ENCODE results near the gene FGB. TPM values are rescaled to one million over a fixed set of nuclear protein-coding genes. Genes with fewer than 3 reads are reported as not detected.

FGB gene
- total and polyA plus RNA-seq, 2 of the 13 experiments (the other 11 are each of a cell fraction or from before 2014, with no cell fraction given), result 226 to 784 TPM

DNA sequence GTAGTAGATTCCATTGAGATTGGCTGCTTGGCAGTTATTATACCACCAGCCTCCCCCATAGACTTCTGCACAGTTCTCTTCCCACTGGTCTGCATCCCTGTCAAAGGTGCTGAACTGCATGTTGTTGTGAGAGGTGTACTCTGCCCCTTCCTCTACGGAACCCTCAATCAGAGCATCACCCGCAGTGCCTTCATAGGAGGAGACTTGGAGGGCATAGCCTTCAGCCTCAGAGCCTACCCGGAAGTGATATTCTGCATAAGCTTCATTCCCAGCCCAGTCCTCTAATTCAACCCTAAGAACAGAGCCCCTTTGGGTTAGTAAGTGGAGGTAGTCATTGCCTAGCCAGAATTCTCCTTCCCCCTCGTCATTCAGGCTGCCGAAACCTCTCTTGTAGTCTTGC, 21.4 kb downstream of the FGB start (continued):
- TF ChIP-seq, protein P1, sequence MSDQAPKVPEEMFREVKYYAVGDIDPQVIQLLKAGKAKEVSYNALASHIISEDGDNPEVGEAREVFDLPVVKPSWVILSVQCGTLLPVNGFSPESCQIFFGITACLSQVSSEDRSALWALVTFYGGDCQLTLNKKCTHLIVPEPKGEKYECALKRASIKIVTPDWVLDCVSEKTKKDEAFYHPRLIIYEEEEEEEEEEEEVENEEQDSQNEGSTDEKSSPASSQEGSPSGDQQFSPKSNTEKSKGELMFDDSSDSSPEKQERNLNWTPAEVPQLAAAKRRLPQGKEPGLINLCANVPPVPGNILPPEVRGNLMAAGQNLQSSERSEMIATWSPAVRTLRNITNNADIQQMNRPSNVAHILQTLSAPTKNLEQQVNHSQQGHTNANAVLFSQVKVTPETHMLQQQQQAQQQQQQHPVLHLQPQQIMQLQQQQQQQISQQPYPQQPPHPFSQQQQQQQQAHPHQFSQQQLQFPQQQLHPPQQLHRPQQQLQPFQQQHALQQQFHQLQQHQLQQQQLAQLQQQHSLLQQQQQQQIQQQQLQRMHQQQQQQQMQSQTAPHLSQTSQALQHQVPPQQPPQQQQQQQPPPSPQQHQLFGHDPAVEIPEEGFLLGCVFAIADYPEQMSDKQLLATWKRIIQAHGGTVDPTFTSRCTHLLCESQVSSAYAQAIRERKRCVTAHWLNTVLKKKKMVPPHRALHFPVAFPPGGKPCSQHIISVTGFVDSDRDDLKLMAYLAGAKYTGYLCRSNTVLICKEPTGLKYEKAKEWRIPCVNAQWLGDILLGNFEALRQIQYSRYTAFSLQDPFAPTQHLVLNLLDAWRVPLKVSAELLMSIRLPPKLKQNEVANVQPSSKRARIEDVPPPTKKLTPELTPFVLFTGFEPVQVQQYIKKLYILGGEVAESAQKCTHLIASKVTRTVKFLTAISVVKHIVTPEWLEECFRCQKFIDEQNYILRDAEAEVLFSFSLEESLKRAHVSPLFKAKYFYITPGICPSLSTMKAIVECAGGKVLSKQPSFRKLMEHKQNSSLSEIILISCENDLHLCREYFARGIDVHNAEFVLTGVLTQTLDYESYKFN (CRISPR knock-in tag; conservative IDR thresholded peaks at IDR 0.05), result 0 out of 2 replicates have a peak, but pooled peaks have one; percentile 9
- TF ChIP-seq, protein P2, sequence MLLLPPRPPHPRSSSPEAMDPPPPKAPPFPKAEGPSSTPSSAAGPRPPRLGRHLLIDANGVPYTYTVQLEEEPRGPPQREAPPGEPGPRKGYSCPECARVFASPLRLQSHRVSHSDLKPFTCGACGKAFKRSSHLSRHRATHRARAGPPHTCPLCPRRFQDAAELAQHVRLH (CRISPR knock-in tag; IDR thresholded peaks at IDR 0.05; ENCODE audit: borderline replicate concordance, low read depth), result no peak
- TF ChIP-seq MXD3 (CRISPR knock-in tag; IDR thresholded peaks at IDR 0.05) (no peak), RXRA (CRISPR knock-in tag; IDR thresholded peaks at IDR 0.05) (no peak), TMF1 (CRISPR knock-in tag; IDR thresholded peaks at IDR 0.05; ENCODE audit: low read depth) (0 out of 2 replicates have a peak, but pooled peaks have one; percentile 25), ZNF629 (CRISPR knock-in tag; conservative IDR thresholded peaks at IDR 0.05) (no peak), NRL (CRISPR knock-in tag; IDR thresholded peaks at IDR 0.05; ENCODE audit: borderline replicate concordance) (no peak), ZSCAN21 (CRISPR knock-in tag; IDR thresholded peaks at IDR 0.05; ENCODE audit: borderline replicate concordance) (0 out of 2 replicates have a peak, but pooled peaks have one; percentile 32), ZC3H13 (CRISPR knock-in tag; IDR thresholded peaks at IDR 0.05) (peak; percentile 92), MYC (CRISPR knock-in tag; IDR thresholded peaks at IDR 0.05; ENCODE audit: borderline replicate concordance) (no peak), NFIC (IDR thresholded peaks at IDR 0.05; ENCODE audit: low read length) (no peak), ZNF841 (CRISPR knock-in tag; IDR thresholded peaks at IDR 0.05; ENCODE audit: borderline replicate concordance) (0 out of 2 replicates have a peak, but pooled peaks have one; percentile 32), GATAD1 (CRISPR knock-in tag; IDR thresholded peaks at IDR 0.05) (no peak), ZNF350 (CRISPR knock-in tag; IDR thresholded peaks at IDR 0.05; ENCODE audit: borderline replicate concordance, low read depth) (0 out of 2 replicates have a peak, but pooled peaks have one; percentile 33), ZFP90 (CRISPR knock-in tag; IDR thresholded peaks at IDR 0.05; ENCODE audit: borderline replicate concordance) (no peak), SNAPC2 (CRISPR knock-in tag; IDR thresholded peaks at IDR 0.05) (0 out of 2 replicates have a peak, but pooled peaks have one; percentile 38), ZIK1 (CRISPR knock-in tag; IDR thresholded peaks at IDR 0.05; ENCODE audit: borderline replicate concordance, low read depth) (no peak), RAD21 (CRISPR knock-in tag; IDR thresholded peaks at IDR 0.05) (no peak)
- TF ChIP-seq, protein P3, sequence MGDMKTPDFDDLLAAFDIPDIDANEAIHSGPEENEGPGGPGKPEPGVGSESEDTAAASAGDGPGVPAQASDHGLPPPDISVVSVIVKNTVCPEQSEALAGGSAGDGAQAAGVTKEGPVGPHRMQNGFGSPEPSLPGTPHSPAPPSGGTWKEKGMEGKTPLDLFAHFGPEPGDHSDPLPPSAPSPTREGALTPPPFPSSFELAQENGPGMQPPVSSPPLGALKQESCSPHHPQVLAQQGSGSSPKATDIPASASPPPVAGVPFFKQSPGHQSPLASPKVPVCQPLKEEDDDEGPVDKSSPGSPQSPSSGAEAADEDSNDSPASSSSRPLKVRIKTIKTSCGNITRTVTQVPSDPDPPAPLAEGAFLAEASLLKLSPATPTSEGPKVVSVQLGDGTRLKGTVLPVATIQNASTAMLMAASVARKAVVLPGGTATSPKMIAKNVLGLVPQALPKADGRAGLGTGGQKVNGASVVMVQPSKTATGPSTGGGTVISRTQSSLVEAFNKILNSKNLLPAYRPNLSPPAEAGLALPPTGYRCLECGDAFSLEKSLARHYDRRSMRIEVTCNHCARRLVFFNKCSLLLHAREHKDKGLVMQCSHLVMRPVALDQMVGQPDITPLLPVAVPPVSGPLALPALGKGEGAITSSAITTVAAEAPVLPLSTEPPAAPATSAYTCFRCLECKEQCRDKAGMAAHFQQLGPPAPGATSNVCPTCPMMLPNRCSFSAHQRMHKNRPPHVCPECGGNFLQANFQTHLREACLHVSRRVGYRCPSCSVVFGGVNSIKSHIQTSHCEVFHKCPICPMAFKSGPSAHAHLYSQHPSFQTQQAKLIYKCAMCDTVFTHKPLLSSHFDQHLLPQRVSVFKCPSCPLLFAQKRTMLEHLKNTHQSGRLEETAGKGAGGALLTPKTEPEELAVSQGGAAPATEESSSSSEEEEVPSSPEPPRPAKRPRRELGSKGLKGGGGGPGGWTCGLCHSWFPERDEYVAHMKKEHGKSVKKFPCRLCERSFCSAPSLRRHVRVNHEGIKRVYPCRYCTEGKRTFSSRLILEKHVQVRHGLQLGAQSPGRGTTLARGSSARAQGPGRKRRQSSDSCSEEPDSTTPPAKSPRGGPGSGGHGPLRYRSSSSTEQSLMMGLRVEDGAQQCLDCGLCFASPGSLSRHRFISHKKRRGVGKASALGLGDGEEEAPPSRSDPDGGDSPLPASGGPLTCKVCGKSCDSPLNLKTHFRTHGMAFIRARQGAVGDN (CRISPR knock-in tag; IDR thresholded peaks at IDR 0.05), result no peak
